ENCODE data around the gene ZNF76. TPM values are rescaled to one million over a fixed set of nuclear protein-coding genes. Genes with fewer than 3 reads are reported as not detected.

ZNF76 gene
- total and polyA plus RNA-seq, 2 of the 13 experiments (the other 11 are each of a cell fraction or from before 2014, with no cell fraction given): 13.2 to 26.4 TPM

DNA sequence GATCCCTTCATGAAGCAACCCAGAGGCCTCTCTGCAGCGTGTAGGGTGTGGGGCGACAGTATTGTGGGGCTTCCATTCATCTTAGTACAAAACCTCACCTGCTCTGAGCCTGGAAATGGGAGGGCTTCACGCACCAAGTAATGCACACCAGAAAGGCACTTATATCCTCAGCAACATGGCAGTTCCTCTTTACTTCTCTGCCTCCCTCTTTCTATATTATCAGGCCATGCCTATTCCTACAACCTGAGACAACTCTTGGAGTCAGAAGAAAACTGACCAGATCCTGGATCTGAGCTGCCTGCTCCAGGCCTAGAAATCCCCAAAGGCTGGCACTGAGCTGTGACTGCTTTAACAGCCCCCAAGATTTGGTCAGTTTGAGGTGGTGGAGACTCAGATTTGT lies 7.6 kb upstream of the ZNF76 start:
- WGBS (ENCODE audit: low lambda C conversion rate): 97% methylated on average over 3 of the region's 3 CpGs
- ATAC-seq: no peak

GRCh38 chr6:35253249-35253648 lies 6.3 kb upstream of the ZNF76 start:
- ChIA-PET POLR2A (no interaction called here), CTCF (ENCODE audit: low intra/inter-chr PET ratio, low total read pairs) (no interaction called here)
- no peak overlapping the region for H3K4me2 ChIP-seq (ENCODE audit: low read depth, low read length)
- no peak for DNase-seq (ENCODE audit: low spot score)
- no peak overlapping the region for H3K27ac ChIP-seq (ENCODE audit: extremely low read length, insufficient read depth, low read length)
- BruUV-seq (replicated peaks): no TSS peak
- peaks cover 5% of the 10 kb centered on the region for H3K79me2 ChIP-seq (ENCODE audit: insufficient read depth, low read length)
- H3K27me3 ChIP-seq (ENCODE audit: control insufficient read depth in 1 of 2, insufficient read depth in 2 of 2, low read length in 2 of 2): no peaks in the 10 kb centered on the region
- no peaks in the 10 kb centered on the region for H3K36me3 ChIP-seq (replicated peaks in 1 of 2; ENCODE audit: control insufficient read depth in 1 of 2, insufficient read depth in 2 of 2, low read length in 2 of 2)
- no peak overlapping the region for H3K4me3 ChIP-seq (replicated peaks in 1 of 3; ENCODE audit: insufficient read depth in 1 of 3, low read depth in 2 of 3, low read length in 3 of 3)
- WGBS (ENCODE audit: low lambda C conversion rate): 100% methylated on average over 1 of the region's 1 CpG
- no peaks in the 10 kb centered on the region for H3K9me3 ChIP-seq (ENCODE audit: low read length)
- intact Hi-C loops (cut with micrococcal nuclease; ENCODE audit: unreplicated experiment): no loop called here
- no peak overlapping the region for H3K9ac ChIP-seq (ENCODE audit: insufficient read depth, low read depth, low read length)
- in situ Hi-C loops (cut with HindIII; ENCODE audit: extremely low pct_ligation_motif_present, low pct_unique_long_range_greater_than_20kb): no loop called here
- ATAC-seq: peak; percentile 42; the same call in 1 of the 3 replicates
- H2AFZ ChIP-seq (ENCODE audit: low read length): no peak overlapping the region
- TF ChIP-seq ZFP82 (CRISPR knock-in tag; IDR thresholded peaks at IDR 0.05; ENCODE audit: borderline replicate concordance): no peak
- TF ChIP-seq IRF9 (CRISPR knock-in tag; IDR thresholded peaks at IDR 0.05; ENCODE audit: borderline replicate concordance): no peak
- no peak for TF ChIP-seq CBFB (CRISPR knock-in tag; IDR thresholded peaks at IDR 0.05)
- no peak for TF ChIP-seq HOXD1 (CRISPR knock-in tag; IDR thresholded peaks at IDR 0.05)
- TF ChIP-seq CEBPB (IDR thresholded peaks at IDR 0.05; ENCODE audit: borderline replicate concordance, low read depth, low read length): peak; percentile 65; the same call in 1 of the 2 replicates
- TF ChIP-seq SALL1 (CRISPR knock-in tag; IDR thresholded peaks at IDR 0.05): no peak
- no peak for TF ChIP-seq NR1H2 (CRISPR knock-in tag; IDR thresholded peaks at IDR 0.05; ENCODE audit: borderline replicate concordance, low read depth)
- 0 out of 2 replicates have a peak, but pooled peaks have one; percentile 4 for TF ChIP-seq CEBPG (CRISPR knock-in tag; IDR thresholded peaks at IDR 0.05)
- H4K20me1 ChIP-seq (ENCODE audit: insufficient read depth, low read length): no peaks in the 10 kb centered on the region
- FAIRE-seq: no peak
- H3K4me1 ChIP-seq (ENCODE audit: insufficient read depth, low read length): peaks cover 9% of the 10 kb centered on the region

More for the DNA sequence above, 7.6 kb upstream of the ZNF76 start:
- intact Hi-C loops (cut with micrococcal nuclease; ENCODE audit: unreplicated experiment): no loop called here
- Histone ChIP-seq H3K4me2 (ENCODE audit: low read depth, low read length) (no peak overlapping the region), H3K79me2 (ENCODE audit: insufficient read depth, low read length) (no peaks in the 10 kb centered on the region), H3K9ac (ENCODE audit: insufficient read depth, low read depth, low read length) (no peak overlapping the region), H4K20me1 (ENCODE audit: insufficient read depth, low read length) (no peaks in the 10 kb centered on the region), H3K27ac (ENCODE audit: extremely low read length, insufficient read depth, low read length) (no peak overlapping the region), H3K36me3 (replicated peaks in 1 of 2; ENCODE audit: control insufficient read depth in 1 of 2, insufficient read depth in 2 of 2, low read length in 2 of 2) (no peaks in the 10 kb centered on the region), H3K4me1 (ENCODE audit: insufficient read depth, low read length) (no peaks in the 10 kb centered on the region), H3K27me3 (ENCODE audit: control insufficient read depth in 1 of 2, insufficient read depth in 2 of 2, low read length in 2 of 2) (no peaks in the 10 kb centered on the region), H2AFZ (ENCODE audit: low read length) (no peak overlapping the region), H3K9me3 (ENCODE audit: low read length) (no peaks in the 10 kb centered on the region), H3K4me3 (replicated peaks in 1 of 3; ENCODE audit: insufficient read depth in 1 of 3, low read depth in 2 of 3, low read length in 3 of 3) (no peak overlapping the region)
- ChIA-PET POLR2A (no interaction called here), CTCF (ENCODE audit: low intra/inter-chr PET ratio, low total read pairs) (no interaction called here)
- no TSS peak for BruUV-seq (replicated peaks)
- no peak for FAIRE-seq
- no peak for DNase-seq (ENCODE audit: low spot score)
- in situ Hi-C loops (cut with HindIII; ENCODE audit: extremely low pct_ligation_motif_present, low pct_unique_long_range_greater_than_20kb): no loop called here
- TF ChIP-seq ZFAT (CRISPR knock-in tag; conservative IDR thresholded peaks at IDR 0.05): no peak
